ENCODE results near the gene DEXI.

DEXI gene

GRCh38 chr16:10938321-10938720 is 3.9 kb downstream of the DEXI start:
- DNase-seq (ENCODE audit: insufficient read length, low spot score), result no peak
- FAIRE-seq, result no peak
- TF ChIP-seq TAF1 (IDR thresholded peaks at IDR 0.05; ENCODE audit: low read depth, low read length), result no peak
- TF ChIP-seq POLR2A (IDR thresholded peaks at IDR 0.05; ENCODE audit: low read depth, low read length), result peak; percentile 66
- peak; percentile 45; the same call in 1 of the 2 replicates for TF ChIP-seq POU2F2 (IDR thresholded peaks at IDR 0.05; ENCODE audit: low read depth, low read length)
- peak; percentile 74 for TF ChIP-seq POLR2AphosphoS5 (IDR thresholded peaks at IDR 0.05; ENCODE audit: low read depth, low read length)
- 0 out of 2 replicates have a peak, but pooled peaks have one; percentile 0 for TF ChIP-seq SPI1 (IDR thresholded peaks at IDR 0.05; ENCODE audit: low read depth, low read length)
- no peak for TF ChIP-seq PAX5 (IDR thresholded peaks at IDR 0.05; ENCODE audit: insufficient read depth, low read length, severe bottlenecking)

DNA sequence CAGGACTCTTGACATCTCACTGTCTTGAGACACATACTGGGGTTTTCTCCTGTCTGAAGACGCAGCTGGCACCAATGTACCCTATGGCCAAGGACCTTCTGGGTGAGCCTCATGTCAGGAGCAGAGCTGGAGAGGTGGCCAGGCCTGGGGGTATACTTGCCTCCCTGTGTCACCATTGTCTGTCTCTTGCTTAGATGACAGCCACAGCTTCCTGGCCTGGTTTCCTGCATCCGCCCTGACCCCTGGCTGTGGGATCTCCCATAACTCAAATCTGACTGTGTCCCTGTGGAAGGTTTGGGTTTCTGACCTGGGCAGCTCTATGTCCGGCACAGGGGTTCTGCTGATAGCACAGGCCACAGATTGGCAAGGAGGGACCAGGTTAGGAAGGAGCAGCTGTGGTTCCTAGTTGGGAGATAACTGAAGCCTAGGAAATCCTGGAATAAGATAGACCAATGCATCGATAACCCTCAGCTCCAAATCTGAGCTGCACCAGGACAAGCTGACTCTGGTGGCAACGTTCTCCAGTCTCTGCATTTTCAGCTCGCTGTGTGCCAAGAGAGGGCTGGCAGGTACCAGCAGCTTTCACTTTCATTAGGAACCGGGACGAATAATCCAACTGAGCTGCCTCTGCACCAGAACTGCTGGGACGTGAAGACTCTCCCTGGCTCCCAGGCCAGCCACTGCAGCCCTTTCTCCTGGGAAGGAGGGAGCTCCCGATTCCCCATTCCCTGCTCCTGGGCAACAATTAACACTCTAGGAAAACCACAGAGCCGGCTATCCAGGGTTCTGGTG is 5.0 kb downstream of the DEXI start:
- DNase-seq (ENCODE audit: insufficient read length, low spot score), result no peak
- TF ChIP-seq PAX5 (IDR thresholded peaks at IDR 0.05; ENCODE audit: insufficient read depth, low read length, severe bottlenecking), result no peak
- TF ChIP-seq POLR2AphosphoS5 (IDR thresholded peaks at IDR 0.05; ENCODE audit: low read depth, low read length), result peak; percentile 60
- TF ChIP-seq POU2F2 (IDR thresholded peaks at IDR 0.05; ENCODE audit: low read depth, low read length), result no peak
- TF ChIP-seq TAF1 (IDR thresholded peaks at IDR 0.05; ENCODE audit: low read depth, low read length), result no peak
- no peak for TF ChIP-seq SPI1 (IDR thresholded peaks at IDR 0.05; ENCODE audit: low read depth, low read length)
- TF ChIP-seq POLR2A (IDR thresholded peaks at IDR 0.05; ENCODE audit: low read depth, low read length), result peak; percentile 60
- FAIRE-seq, result no peak

GRCh38 chr16:10936272-10936984 is 5.8 kb downstream of the DEXI start:
- DNase-seq (ENCODE audit: insufficient read length, low spot score) (no peak), FAIRE-seq (no peak)
- TF ChIP-seq POLR2AphosphoS5 (IDR thresholded peaks at IDR 0.05; ENCODE audit: low read depth, low read length) (0 out of 2 replicates have a peak, but pooled peaks have one; percentile 16), SPI1 (IDR thresholded peaks at IDR 0.05; ENCODE audit: low read depth, low read length) (peak; percentile 49), POLR2A (IDR thresholded peaks at IDR 0.05; ENCODE audit: low read depth, low read length) (no peak)

DNA sequence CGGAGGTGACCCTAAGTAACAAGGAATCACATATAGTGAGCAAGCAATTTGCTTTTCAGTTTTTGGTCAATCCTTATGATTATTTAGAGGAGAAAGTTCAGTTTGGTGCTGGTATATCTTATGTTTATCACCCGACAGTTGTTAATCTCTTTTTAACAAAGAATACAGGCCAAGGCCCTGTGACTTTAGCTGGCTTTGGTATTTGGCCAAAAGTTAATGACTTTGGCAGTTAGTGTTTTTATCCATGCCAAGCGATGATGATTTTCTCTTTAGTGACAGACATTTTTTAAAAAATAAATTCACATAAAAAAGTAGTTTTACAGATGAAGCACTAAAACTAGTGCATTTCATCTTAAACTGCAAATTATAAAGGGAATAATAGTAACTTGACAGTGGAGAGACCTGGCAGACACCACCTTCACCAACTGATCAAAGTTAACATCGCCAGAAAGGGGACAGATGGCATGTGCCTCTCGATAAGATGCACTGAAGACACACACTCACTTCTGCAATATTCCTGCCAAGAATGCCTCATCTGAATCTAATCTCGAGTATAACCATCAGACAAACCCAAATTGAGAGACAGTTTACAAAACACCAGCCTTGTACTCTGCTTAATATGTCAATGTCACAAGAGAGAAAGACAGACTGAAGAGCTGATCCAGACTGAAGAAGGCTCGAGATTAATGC is 6.9 kb downstream of the DEXI start:
- DNase-seq (ENCODE audit: insufficient read length, low spot score), result no peak
- TF ChIP-seq POLR2A (IDR thresholded peaks at IDR 0.05; ENCODE audit: low read depth, low read length), result no peak
- TF ChIP-seq POLR2AphosphoS5 (IDR thresholded peaks at IDR 0.05; ENCODE audit: low read depth, low read length), result no peak
- no peak for TF ChIP-seq TAF1 (IDR thresholded peaks at IDR 0.05; ENCODE audit: low read depth, low read length)
- TF ChIP-seq PAX5 (IDR thresholded peaks at IDR 0.05; ENCODE audit: insufficient read depth, low read length, severe bottlenecking), result no peak
- TF ChIP-seq SPI1 (IDR thresholded peaks at IDR 0.05; ENCODE audit: low read depth, low read length), result no peak
- no peak for TF ChIP-seq POU2F2 (IDR thresholded peaks at IDR 0.05; ENCODE audit: low read depth, low read length)
- FAIRE-seq, result no peak

DNA sequence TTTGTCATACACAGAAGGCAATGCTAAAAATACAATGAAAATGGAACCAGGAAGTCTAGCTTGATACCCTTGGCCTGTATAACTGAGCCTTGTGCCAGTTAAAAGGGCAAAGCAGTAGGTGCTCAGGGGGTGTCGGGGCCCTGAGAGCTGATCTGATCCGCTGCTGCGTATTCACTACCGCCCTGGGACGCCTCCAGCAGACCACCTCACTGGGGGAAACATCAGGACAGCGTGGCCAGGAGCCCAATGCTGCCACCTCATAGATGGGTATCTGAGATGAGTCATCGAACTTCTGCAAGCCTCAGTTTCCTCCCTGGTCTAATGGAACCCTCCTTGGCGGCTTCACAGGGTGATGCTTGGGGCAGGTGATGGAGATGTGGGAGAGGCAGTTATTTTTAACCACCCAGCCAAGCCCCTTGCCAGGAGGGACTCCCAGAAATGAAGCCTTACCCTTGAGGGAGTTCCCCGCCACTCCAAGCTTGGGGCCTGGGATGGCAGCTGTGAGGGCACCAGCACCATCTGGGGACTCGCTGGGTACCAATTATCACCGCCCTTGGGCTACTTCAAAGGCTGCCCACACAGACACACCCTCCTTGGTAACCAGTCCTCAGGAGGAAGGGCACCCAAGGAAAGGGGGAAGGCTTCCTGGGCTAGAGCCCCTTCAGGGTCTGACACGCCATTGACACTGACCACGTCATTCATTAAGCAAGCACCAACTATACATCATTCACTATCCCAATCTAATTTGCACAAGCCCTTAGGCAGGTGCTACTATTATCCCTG is 7.8 kb downstream of the DEXI start:
- no peak for DNase-seq (ENCODE audit: insufficient read length, low spot score)
- FAIRE-seq, result no peak
- no peak for TF ChIP-seq TAF1 (IDR thresholded peaks at IDR 0.05; ENCODE audit: low read depth, low read length)
- TF ChIP-seq POLR2AphosphoS5 (IDR thresholded peaks at IDR 0.05; ENCODE audit: low read depth, low read length), result peak; percentile 72
- no peak for TF ChIP-seq SPI1 (IDR thresholded peaks at IDR 0.05; ENCODE audit: low read depth, low read length)
- TF ChIP-seq PAX5 (IDR thresholded peaks at IDR 0.05; ENCODE audit: insufficient read depth, low read length, severe bottlenecking), result no peak
- peak; percentile 71 for TF ChIP-seq POLR2A (IDR thresholded peaks at IDR 0.05; ENCODE audit: low read depth, low read length)
- TF ChIP-seq POU2F2 (IDR thresholded peaks at IDR 0.05; ENCODE audit: low read depth, low read length), result no peak

DNA sequence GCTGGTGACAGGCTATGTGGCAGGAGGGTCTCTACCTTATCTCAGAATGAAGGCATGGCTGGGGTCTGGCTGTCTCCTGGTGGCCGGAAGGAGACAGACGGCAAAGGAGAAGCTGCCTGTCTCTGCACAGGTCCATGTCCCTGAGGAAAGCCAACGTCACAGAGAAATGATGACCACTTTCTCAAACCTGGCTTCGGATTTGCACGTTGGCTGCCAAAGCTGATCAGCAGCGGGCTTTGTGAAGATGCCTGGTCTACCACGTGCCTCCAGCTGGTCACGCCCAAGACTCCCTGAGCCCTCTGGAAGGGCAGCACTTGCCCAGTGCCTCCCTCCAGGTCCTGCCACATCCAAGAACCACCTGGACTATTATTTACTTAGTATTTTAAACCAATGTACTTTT is 8.4 kb downstream of the DEXI start:
- TF ChIP-seq POLR2AphosphoS5 (IDR thresholded peaks at IDR 0.05; ENCODE audit: low read depth, low read length), result no peak
- no peak for TF ChIP-seq POLR2A (IDR thresholded peaks at IDR 0.05; ENCODE audit: low read depth, low read length)
- TF ChIP-seq POU2F2 (IDR thresholded peaks at IDR 0.05; ENCODE audit: low read depth, low read length), result no peak
- TF ChIP-seq SPI1 (IDR thresholded peaks at IDR 0.05; ENCODE audit: low read depth, low read length), result no peak
- TF ChIP-seq TAF1 (IDR thresholded peaks at IDR 0.05; ENCODE audit: low read depth, low read length), result no peak
- TF ChIP-seq PAX5 (IDR thresholded peaks at IDR 0.05; ENCODE audit: insufficient read depth, low read length, severe bottlenecking), result no peak
- FAIRE-seq, result no peak

DNA sequence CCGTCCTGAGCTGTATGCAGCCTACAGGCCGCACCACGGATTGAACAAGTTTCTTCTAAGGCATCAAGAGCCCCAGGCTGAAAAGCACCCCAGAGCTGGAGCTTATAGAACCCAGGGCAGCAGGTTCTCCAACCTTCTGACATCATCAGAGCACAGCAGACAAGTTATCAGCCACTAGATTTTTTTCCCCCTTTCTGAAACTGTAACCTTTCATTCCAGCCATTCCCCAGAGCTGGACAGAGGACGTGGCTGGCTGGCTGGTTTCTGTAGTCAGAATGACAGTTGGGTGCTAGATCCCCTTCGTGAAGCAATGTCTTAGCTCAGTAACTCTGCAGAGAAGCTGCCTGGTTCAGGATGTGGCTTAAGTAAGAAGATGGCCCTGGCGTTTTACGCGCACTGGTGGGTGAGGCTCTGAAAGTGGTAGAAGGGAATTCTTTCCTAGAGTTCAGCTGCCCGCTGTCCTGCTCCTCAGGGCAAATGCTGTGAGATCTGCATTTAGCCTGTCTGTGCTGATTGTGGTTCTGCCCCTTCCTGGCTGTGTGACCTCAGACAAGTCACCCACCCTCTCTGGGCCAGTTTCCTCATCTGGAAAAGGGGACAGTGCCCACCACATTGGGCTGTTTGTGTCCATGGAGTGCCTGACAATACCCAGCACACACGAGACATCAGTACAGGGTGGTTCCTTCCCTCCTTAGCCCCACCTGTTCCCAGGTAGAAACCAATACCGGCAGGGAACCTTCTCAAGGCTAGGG is 9.1 kb downstream of the DEXI start:
- DNase-seq (ENCODE audit: insufficient read length, low spot score) (no peak), FAIRE-seq (no peak)
- TF ChIP-seq PAX5 (IDR thresholded peaks at IDR 0.05; ENCODE audit: insufficient read depth, low read length, severe bottlenecking) (no peak), POLR2AphosphoS5 (IDR thresholded peaks at IDR 0.05; ENCODE audit: low read depth, low read length) (peak; percentile 32; the same call in 1 of the 2 replicates), POLR2A (IDR thresholded peaks at IDR 0.05; ENCODE audit: low read depth, low read length) (no peak)

More for the DNA sequence above, 8.4 kb downstream of the DEXI start:
- DNase-seq (ENCODE audit: insufficient read length, low spot score), result no peak

DNA sequence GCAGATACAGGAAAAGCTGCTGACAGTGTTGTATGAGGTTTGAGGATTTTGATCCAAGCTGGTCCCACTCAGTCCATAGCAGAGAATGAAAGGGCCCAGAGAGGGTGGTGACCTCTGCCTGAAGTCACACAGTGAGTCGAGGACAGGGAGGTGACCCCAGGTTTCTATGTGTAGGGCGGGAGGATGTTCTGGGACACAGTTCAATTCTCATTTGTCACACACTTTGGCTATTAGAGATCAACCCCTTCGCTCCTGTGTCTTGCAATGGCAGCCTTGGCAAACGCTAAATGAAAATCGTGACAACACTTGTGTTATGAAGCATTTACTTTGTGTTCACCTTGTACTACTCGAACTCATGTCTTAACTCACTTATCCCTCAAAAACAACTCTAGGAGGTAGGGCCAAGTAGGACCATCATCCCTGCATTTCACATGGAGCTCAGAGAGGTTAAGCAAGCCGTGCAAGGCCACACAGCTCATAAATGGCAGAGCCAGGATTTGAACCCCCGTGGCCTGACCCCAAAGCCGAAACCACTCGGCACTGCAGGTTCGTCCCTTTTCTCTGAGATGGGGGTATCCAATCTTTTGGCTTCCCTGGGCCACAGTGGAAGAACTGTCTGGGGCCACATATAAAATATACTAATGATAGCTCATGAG is 10.2 kb downstream of the DEXI start:
- DNase-seq (ENCODE audit: insufficient read length, low spot score) (no peak), FAIRE-seq (no peak)
- peak; percentile 74 for TF ChIP-seq POLR2AphosphoS5 (IDR thresholded peaks at IDR 0.05; ENCODE audit: low read depth, low read length)
- TF ChIP-seq POLR2A (IDR thresholded peaks at IDR 0.05; ENCODE audit: low read depth, low read length), result peak; percentile 58; the same call in 1 of the 2 replicates
- TF ChIP-seq SPI1 (IDR thresholded peaks at IDR 0.05; ENCODE audit: low read depth, low read length), result no peak

Data from GM12891 (cell line).